ENCODE data around the gene TM9SF1. TPM values are rescaled to one million over a fixed set of nuclear protein-coding genes. Genes with fewer than 3 reads are reported as not detected.

Gene TM9SF1
- total and polyA plus RNA-seq, 2 of the 13 experiments (the other 11 are each of a cell fraction or from before 2014, with no cell fraction given), result 83.2 to 110 TPM

DNA sequence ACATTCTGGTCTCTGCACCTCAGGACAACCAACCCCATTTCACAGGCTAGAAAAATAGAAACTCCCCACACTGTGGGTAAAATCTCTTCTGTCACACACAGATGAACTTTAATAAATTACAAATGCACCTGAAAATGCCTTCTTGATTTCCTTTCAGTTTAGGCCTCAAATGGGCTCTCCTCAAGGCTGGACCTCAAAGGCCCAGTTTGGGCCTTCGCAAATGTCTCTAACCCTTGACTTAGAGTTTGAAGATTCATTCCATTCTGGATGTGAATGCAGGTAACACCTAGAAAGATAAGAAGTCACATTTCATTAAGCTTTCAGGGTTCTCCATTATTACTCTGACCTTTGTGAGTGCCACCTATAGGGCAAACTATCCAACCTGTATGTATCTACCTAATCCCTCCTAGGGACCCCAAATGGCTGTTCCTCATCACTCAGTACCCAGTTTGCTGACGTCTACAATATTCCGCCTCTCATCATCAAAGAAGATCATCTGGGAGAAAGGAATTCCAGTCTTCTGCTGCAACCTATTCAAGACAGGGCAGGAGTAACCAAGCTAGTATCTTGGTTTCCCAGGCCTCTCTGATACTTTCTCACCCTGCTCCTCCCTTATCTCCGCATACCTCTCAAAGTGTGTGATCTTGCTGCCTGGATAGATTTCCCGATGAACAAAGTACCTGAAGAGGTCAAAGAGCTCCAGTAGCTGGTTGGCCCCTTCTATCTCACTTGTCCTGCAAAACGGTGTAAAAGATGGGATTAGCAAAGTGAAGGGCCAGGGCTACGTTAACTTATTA, 18.8 kb upstream of the TM9SF1 start (continued):
- TF ChIP-seq ZNF788 (CRISPR knock-in tag; IDR thresholded peaks at IDR 0.05; ENCODE audit: borderline replicate concordance) (0 out of 2 replicates have a peak, but pooled peaks have one; percentile 59), KLF13 (CRISPR knock-in tag; IDR thresholded peaks at IDR 0.05) (no peak), ZNF614 (CRISPR knock-in tag; IDR thresholded peaks at IDR 0.05; ENCODE audit: borderline replicate concordance) (no peak)

DNA sequence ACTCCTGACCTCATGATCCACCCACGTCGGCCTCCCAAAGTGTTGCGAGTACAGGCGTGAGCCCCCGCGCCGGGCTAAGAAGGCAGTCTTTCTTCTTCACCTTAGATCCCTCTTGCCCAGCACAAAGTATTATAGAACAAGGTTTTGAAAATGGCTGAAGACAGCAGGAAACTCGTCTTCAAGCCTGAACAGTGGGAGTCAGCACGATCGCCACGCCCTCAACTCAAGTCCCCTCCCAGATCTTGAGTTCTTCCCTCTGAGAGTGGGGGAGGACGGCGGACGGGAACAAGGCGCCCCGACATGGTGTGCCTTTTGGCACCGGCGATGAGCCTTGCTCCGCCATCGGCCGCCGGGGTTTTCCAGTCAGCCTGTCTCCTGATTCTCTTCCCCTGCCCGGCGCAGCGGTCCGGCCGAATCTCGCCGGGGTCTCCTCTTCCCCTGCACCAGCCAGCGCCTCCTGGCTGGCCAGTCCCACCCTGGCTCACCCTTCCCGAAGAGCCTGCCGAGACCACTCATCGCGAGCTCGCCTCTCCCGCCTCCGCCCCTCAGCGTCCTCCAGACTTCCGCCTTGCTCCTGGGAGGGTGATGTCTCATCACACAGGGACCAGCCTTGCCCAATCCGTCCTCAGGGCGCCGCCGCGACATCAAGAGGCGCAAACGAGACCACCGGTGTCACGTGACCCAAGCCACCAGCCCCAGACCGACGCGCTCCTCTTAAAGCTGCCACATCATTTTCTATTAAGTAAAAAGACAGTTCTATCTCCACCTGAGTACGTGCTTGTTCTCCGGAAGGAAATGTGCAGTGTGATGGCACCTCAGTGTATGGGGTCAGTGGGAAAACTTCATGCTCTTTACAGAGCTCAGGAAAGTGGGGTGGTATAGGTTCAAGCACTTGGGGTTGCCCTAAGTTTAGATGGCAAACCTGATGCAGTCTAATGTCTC, 18.0 kb upstream of the TM9SF1 start, which contains the start of gene CHMP4A:
Gene CHMP4A (minus strand): TSS at position 565 of the 942 bp plus-strand sequence. CDS start 49 bp downstream, at position 516.
- ATAC-seq (peak; percentile 91), DNase-seq (ENCODE audit: low spot score) (peak; percentile 100), FAIRE-seq (peak; percentile 91)
- Histone ChIP-seq H3K27me3 (ENCODE audit: control insufficient read depth in 1 of 2, insufficient read depth in 2 of 2, low read length in 2 of 2) (no peaks in the 10 kb centered on the region; a peak in 1 of 5 replicates), H3K4me1 (ENCODE audit: insufficient read depth, low read length) (peaks cover 39% of the 10 kb centered on the region), H3K9me3 (ENCODE audit: low read length) (no peaks in the 10 kb centered on the region), H3K4me3 (replicated peaks in 1 of 3; ENCODE audit: insufficient read depth in 1 of 3, low read depth in 2 of 3, low read length in 3 of 3) (peak within 1 kb of the TSS; percentile 71 to 98 (median 87)), H3K36me3 (replicated peaks in 1 of 2; ENCODE audit: control insufficient read depth in 1 of 2, insufficient read depth in 2 of 2, low read length in 2 of 2) (peaks cover 22 to 36% of the 10 kb centered on the region in 2 experiments), H3K79me2 (ENCODE audit: insufficient read depth, low read length) (peaks cover 2% of the 10 kb centered on the region), H3K9ac (ENCODE audit: insufficient read depth, low read depth, low read length) (peak within 1 kb of the TSS; percentile 94), H3K27ac (ENCODE audit: extremely low read length, insufficient read depth, low read length) (peak within 1 kb of the TSS; percentile 85), H3K4me2 (ENCODE audit: low read depth, low read length) (peak within 1 kb of the TSS; percentile 93), H4K20me1 (ENCODE audit: insufficient read depth, low read length) (no peaks in the 10 kb centered on the region), H2AFZ (ENCODE audit: low read length) (peak within 1 kb of the TSS; percentile 12)
- BruUV-seq (replicated peaks), result no TSS peak
- ChIA-PET POLR2A (interaction anchor here (0.5 to 8.1 kb wide), 50 partner anchors 9 to 1235 kb away, joined by 3 to 230 read pairs (median 8); partner anchors contain the start of genes CBLN3, CIDEB, DCAF11 and DHRS1), CTCF (ENCODE audit: low intra/inter-chr PET ratio, low total read pairs) (interaction anchor here (1.3 to 2.1 kb wide), 2 partner anchors 84 to 86 kb away, joined by 4 to 9 read pairs; partner anchors contain the start of genes DHRS1 and NOP9)
- in situ Hi-C loops (cut with HindIII; ENCODE audit: extremely low pct_ligation_motif_present, low pct_unique_long_range_greater_than_20kb) (no loop called here), intact Hi-C loops (cut with micrococcal nuclease; ENCODE audit: unreplicated experiment) (loop anchor here (1.0 kb wide), 3 partner anchors 17 to 72 kb away; partner anchors contain the start of genes EMC9 and IRF9)
- under 1% methylated on average over 53 of the region's 53 CpGs for WGBS (ENCODE audit: low lambda C conversion rate)
- peak; percentile 85 for TF ChIP-seq SRY (CRISPR knock-in tag; IDR thresholded peaks at IDR 0.05)
- peak; percentile 95 for TF ChIP-seq REPIN1 (CRISPR knock-in tag; IDR thresholded peaks at IDR 0.05; ENCODE audit: borderline replicate concordance, low read depth)
- TF ChIP-seq YEATS4 (CRISPR knock-in tag; IDR thresholded peaks at IDR 0.05; ENCODE audit: borderline replicate concordance), result peak; percentile 99
- peak; percentile 82 for TF ChIP-seq TEAD3 (CRISPR knock-in tag; optimal IDR thresholded peaks at IDR 0.05; ENCODE audit: borderline replicate concordance)
- TF ChIP-seq ZNF207 (IDR thresholded peaks at IDR 0.05; ENCODE audit: borderline replicate concordance), result peak; percentile 100
- peak; percentile 79; the same call in 1 of the 2 replicates for TF ChIP-seq ZNF567 (CRISPR knock-in tag; IDR thresholded peaks at IDR 0.05; ENCODE audit: borderline replicate concordance)
- TF ChIP-seq IKZF1 (IDR thresholded peaks at IDR 0.05), result no peak
- peak; percentile 99 for TF ChIP-seq NFKB2 (CRISPR knock-in tag; IDR thresholded peaks at IDR 0.05; ENCODE audit: borderline replicate concordance)
- TF ChIP-seq CCAR2 (optimal IDR thresholded peaks at IDR 0.05; ENCODE audit: low read depth, low read length), result peak; percentile 74
- peak; percentile 98 for TF ChIP-seq NFATC3 (CRISPR knock-in tag; IDR thresholded peaks at IDR 0.05)
- TF ChIP-seq, protein P1, sequence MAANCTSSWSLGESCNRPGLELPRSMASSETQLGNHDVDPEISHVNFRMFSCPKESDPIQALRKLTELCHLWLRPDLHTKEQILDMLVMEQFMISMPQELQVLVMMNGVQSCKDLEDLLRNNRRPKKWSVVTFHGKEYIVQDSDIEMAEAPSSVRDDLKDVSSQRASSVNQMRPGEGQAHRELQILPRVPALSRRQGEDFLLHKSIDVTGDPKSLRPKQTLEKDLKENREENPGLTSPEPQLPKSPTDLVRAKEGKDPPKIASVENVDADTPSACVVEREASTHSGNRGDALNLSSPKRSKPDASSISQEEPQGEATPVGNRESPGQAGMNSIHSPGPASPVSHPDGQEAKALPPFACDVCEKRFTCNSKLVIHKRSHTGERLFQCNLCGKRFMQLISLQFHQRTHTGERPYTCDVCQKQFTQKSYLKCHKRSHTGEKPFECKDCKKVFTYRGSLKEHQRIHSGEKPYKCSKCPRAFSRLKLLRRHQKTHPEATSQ (CRISPR knock-in tag; IDR thresholded peaks at IDR 0.05; ENCODE audit: borderline replicate concordance), result peak; percentile 86
- no peak; the same call in 1 of the 2 replicates for TF ChIP-seq PAF1 (CRISPR knock-in tag; IDR thresholded peaks at IDR 0.05)
- peak; percentile 90 for TF ChIP-seq RBM22 (optimal IDR thresholded peaks at IDR 0.05; ENCODE audit: low read length)
- 0 out of 2 replicates have a peak, but pooled peaks have one; percentile 72 for TF ChIP-seq KLF11 (CRISPR knock-in tag; IDR thresholded peaks at IDR 0.05)
- TF ChIP-seq ZNF629 (CRISPR knock-in tag; conservative IDR thresholded peaks at IDR 0.05), result peak; percentile 52
